HG03442 (cell line): Measurements from ENCODE around the gene ATF6B.

Experiments
- ATAC-seq: cut with Tn5 transposase; IDR thresholded peaks from one replicate; pipeline ENCODE4 v1.9.1; 2021; ENCODE audit warnings: mild to moderate bottlenecking, moderate library complexity; ENCODE audit not compliant: unreplicated experiment

The ATF6B gene

DNA sequence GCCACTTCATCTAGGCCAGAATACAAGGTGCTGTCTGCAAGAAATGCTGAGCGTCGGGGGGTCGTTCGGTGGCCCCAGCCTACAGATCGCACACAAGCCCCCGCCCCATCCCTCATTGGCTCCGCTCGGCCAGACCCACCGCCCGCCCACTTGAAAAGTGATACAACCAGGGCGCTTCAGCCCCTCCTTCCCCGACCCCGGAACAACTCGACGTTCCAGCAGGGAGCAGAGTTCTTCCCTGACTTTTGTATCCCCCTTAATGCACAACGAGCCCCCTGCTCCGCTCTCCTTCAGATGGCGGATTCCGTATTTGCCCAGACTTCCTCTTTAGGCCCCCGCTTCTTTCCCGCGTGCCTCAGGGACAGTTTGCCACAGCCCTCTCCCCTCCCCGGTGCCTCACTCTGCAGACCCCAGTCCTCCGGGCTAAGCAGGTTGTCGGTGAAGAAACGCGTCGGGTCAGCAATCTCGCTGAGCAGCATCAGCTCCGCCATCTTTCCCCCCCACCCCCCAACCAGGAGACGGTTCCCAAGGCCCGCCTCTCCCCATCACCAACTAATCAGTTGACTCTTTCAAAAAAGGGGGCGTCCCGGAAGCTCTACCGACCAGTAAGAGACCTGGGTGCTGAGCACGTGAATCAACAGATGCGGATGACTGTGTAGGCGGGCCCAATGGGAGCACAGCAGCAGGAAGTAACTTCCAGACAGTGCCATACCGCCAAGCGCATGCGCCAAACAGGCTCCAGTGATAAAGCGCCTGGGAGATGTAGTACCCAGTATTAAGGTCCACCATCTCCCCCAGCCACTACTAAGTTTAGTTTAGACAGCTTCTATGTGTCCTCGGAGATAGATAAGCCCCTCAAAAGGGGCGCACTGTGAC is at the start of gene ATF6B:
TSS of gene ATF6B (minus strand) at position 530 of the 876 bp plus-strand sequence. CDS start at position 491, 39 bp downstream.
- peak; percentile 89 for ATAC-seq

DNA sequence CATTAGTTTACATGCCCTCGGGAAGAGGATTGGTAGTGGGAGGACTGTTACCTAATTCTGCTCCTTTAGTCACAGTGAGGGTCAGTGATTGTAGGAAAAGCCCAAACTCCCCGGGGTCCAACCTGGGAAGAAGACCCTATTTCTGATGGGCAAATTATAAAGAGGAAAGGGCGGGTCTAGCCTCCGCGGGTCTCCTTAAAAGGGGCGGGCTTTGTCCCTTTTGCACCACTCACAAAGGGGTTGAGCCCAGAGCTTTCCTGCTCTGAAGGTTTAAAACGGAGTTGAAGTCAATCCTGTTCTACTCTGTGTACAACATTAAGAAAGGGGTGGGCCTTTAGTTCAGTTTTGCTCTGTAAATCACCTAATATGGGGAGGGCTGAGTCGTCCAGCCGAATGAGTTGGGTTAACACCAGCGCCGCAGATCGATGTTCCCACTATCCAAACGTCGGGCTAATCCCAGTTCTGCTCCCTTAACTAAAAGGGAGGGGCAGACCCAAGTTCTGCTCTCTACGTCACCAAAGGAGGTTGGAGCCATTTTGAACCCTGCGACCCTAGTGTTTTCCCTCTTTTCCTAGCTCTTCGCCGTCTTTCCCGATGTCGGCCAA is 49.2 kb upstream of the ATF6B start:
- ATAC-seq, result peak; percentile 0

GRCh38 chr6:32176476-32177182 is 48.6 kb upstream of the ATF6B start:
- no peak for ATAC-seq

GRCh38 chr6:32175711-32176475 is 47.8 kb upstream of the ATF6B start, which contains the start of gene AGPAT1:
Gene AGPAT1, minus strand, starts transcription at chr6:32176084. Its CDS starts 4,588 bp downstream, at chr6:32171496.
- ATAC-seq, result peak; percentile 33

DNA sequence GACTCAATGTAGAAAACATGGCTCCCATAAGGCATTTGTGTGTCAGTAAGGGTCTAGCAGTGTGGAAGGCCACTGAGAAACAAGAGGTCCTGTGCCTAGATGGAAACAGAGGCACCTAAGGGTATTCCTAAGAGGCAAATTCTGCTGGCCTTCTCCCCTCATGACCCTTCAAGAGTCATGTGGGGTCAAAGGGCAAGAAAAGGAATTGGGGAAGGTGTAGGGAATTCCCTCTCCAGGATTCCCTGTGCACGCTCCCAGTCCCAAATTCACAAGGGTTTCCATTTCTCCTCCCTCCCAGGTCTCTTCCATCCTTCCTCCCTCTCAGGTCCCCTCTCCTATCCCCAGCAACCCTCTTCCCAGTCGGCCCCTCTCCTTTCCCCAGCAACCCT is 47.3 kb upstream of the ATF6B start:
- no peak for ATAC-seq

DNA sequence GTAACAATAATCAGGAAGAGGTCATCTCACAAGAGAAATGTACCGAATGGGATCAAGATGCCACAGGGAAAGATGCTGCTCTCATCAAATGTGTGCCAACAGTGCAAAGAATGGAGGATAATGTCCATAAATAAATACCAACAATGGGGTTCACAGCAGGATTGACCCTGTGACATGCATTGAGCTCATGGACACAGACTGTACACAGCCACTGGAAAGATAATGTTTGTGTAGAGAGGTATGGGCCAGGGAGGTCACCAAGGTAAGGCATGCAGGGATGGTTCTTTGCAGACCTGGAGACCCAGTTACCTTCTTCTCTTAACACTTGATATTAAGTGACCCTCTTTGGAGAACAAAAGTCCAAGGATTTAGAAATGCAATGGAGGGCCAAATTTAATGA is 46.4 kb upstream of the ATF6B start:
- ATAC-seq, result no peak

DNA sequence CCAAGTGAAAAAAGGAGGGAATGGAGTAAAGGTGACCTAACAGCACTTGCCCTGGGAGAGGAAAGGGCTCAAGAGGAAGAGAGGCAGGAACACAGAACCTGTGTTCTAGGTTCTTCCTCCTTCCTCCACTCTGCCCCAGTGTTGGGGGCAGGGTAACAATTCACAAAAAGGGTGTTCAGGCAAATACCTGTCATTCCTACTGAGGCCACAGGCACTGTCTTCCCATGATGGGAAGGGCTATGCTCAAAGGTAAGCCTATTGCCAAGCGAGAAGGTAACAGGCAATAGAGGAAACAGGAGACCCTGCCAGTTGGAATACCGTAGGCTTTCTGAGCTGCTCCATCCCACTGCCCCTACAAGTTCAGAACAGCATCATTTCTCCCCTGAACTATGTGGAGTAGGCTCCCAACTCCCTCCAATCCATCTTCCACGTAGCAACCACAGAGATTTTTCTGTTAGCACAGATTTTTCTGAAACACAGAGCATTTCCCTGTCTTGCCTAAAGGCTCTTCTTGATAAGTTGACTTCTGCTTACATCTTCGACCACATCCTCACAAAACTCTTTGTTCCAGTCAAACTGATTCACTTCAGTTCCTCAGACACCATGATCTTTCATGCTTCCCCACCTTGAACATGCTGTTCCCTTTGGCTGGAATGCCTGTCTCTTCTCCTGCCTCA is 45.1 kb upstream of the ATF6B start:
- ATAC-seq, result no peak

- ATAC-seq, result no peak
These were observed 43.2 kb upstream of the ATF6B start for GRCh38 chr6:32171234-32171633.

- no peak for ATAC-seq
These were observed 42.2 kb upstream of the ATF6B start for GRCh38 chr6:32170294-32170693.

DNA sequence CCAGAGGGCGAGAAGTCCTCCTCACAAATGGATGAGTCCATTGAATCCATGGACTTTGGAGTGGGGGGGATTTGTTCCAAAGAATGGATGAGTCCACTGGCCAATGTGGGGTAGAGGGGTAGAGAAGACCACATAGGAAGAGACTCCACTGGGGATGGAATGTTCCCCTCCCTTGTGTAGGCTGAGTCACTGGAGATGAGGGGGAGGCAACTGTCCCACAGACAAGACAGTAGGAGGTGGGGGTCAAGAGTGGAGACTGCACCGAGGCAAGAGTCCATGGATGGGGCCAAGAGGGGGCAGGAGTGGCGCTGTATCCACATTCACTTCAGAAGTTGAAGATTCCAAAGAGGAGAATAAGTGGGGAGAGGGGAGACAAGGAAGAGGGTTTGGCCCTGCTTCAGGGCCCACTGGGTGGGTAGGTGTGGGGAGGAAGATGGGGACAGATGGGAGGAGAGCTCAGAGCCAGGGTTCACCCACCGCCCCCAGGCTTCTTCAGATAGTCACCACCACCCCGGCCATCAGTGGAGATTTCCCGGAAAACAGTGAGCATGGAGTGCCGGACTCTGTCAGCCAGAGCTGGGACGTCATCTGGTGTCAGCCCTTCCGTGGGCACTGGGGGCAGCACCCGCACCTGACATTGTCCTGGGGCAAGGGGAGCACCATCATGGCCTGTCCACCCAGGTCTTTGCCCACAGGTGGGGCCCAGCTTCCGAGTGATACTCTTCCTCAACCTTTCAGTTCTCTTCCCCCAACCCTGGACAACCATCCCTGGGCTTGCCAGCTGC is 41.0 kb upstream of the ATF6B start:
- ATAC-seq, result no peak

GRCh38 chr6:32168350-32168749 is 40.3 kb upstream of the ATF6B start:
- ATAC-seq, result no peak

- ATAC-seq, result no peak
These were observed 39.8 kb upstream of the ATF6B start for GRCh38 chr6:32167761-32168262.

DNA sequence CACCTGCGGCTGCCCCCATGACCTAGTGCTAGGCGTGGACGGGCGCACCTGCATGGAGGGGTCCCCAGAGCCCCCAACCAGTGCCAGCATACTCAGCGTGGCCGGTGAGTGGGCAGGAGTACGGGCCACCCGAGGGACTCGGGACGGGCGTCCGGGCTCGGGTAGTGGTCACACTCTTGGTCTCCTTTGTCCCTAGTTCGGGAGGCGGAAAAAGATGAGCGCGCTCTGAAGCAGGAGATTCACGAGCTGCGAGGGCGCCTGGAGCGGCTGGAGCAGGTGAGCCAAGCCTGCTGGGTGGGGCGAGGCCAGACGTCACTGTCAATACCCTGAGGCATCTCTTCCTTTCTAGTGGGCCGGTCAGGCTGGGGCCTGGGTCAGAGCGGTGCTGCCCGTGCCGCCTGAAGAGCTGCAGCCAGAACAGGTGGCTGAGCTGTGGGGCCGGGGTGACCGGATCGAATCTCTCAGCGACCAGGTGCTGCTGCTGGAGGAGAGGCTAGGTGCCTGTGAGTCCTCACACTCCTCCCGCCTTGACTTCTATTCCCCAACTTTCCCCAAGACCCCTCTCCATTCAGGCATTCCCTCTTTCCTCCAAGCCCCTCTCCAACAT is 39.2 kb upstream of the ATF6B start:
- no peak for ATAC-seq

DNA sequence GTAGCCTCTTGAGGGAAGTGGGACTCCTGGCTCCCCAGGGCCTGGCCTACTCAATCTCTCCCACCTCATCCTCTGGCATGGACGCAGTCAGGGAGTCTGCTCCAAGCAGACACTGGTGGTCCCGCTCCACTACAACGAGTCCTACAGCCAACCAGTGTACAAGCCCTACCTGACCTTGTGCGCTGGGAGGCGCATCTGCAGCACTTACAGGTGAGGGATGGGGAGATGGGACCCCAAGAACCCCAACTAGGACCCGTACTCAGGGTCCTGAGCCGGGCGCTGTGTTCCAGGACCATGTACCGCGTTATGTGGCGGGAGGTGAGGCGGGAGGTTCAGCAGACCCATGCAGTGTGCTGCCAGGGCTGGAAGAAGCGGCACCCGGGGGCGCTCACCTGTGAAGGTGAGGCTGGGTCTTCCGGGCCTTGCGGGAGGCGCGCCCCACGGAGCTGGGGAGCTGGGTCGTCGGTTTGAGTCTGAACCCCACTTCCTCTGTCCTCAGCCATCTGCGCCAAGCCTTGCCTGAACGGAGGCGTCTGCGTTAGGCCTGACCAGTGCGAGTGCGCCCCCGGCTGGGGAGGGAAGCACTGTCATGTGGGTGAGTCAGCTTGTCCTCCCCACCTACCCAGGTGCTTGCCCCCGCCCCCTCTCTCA is 38.5 kb upstream of the ATF6B start:
- no peak for ATAC-seq

DNA sequence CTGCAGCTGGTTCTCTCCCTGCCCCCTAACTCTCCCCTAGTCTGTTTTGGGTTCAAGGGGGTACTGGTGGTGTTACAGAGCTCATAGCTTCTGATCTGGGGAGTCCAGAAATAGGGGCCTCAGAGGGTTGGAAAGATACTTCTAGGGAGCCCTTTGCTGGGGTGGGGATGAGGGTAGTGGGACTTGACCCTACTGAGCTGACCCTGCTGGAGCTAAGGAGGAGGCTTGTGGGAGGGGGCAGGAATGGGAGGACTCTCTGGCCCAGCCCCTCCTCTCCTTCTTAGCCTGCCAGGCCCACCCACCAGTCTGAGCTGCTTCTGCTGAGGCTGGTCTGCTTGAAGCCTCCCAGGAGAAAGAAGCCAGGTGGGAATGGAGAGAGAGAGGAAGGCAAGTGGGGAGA is 36.2 kb upstream of the ATF6B start, which contains the start of gene EGFL8:
TSS of gene EGFL8 (plus strand) at position 301 of the 400 bp plus-strand sequence. CDS start 1,571 bp downstream, outside the sequence.
- no peak for ATAC-seq

GRCh38 chr6:32163559-32164258 is 35.7 kb upstream of the ATF6B start:
- no peak for ATAC-seq

- no peak for ATAC-seq
These were observed 30.0 kb upstream of the ATF6B start for GRCh38 chr6:32158052-32158451.

DNA sequence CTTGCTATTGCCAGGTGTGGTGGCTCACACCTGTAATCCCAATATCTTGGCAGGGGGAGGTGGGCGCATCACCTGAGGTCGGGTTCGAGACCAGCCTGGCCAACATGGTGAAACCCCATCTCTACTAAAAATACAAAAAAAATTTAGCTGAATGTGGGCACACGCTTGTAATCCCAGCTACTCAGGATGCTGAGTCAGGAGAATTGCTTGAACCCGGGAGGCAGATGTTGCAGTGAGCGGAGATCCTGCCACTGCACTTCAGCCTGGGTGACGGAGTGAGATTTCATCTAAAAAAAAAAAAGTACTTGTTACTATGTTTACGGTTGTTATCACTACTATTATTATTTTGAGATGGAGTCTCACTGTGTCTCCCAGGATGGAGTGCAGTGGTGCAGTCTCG is 28.8 kb upstream of the ATF6B start:
- ATAC-seq, result no peak
